MG63 (cell line): Measurements from ENCODE around the gene G3BP2. TPM values are rescaled to one million over a fixed set of nuclear protein-coding genes. Genes with fewer than 3 reads are reported as not detected.
"Not testable (repeated sequence)": the region's sequence is repeated elsewhere in the genome, so short reads cannot be mapped to it uniquely, and the experiment has no call there.

Experiments
- DNase-seq: peaks from one replicate; pipeline ENCODE4 v3.0.0-alpha.2; 2020
- H3K27me3 ChIP-seq: fragments of 250-450 bp; sonication (Bioruptor Pico); 2 replicates; pipeline ENCODE4 v1.5.1; 2020; ENCODE audit warnings: mild to moderate bottlenecking, moderate library complexity
- H3K36me3 ChIP-seq: fragments of 250-450 bp; sonication (Bioruptor Pico); 2 replicates; pipeline ENCODE4 v1.5.1; 2020; ENCODE audit warnings: mild to moderate bottlenecking, moderate library complexity
- H3K4me3 ChIP-seq: fragments of 250-450 bp; sonication (Bioruptor Pico); 2 replicates; pipeline ENCODE4 v1.5.1; 2020; ENCODE audit warnings: mild to moderate bottlenecking, moderate library complexity
- H3K9me3 ChIP-seq: fragments of 250-450 bp; sonication (Bioruptor Pico); 2 replicates; pipeline ENCODE4 v1.5.1; 2020; ENCODE audit warnings: mild to moderate bottlenecking, moderate library complexity
- total RNA-seq: library from RNA; depleted of rRNA; stranded (reverse); fragments of >200 nt; shearing (Covaris generic); gene quantifications from 2 replicates; pipeline ENCODE4 v1.2.3, GENCODE V29; 2014; ENCODE audit warnings: low replicate concordance; rRNA removed

G3BP2 gene
- total RNA-seq, result 21.3 and 41.9 TPM in 2 replicates

DNA sequence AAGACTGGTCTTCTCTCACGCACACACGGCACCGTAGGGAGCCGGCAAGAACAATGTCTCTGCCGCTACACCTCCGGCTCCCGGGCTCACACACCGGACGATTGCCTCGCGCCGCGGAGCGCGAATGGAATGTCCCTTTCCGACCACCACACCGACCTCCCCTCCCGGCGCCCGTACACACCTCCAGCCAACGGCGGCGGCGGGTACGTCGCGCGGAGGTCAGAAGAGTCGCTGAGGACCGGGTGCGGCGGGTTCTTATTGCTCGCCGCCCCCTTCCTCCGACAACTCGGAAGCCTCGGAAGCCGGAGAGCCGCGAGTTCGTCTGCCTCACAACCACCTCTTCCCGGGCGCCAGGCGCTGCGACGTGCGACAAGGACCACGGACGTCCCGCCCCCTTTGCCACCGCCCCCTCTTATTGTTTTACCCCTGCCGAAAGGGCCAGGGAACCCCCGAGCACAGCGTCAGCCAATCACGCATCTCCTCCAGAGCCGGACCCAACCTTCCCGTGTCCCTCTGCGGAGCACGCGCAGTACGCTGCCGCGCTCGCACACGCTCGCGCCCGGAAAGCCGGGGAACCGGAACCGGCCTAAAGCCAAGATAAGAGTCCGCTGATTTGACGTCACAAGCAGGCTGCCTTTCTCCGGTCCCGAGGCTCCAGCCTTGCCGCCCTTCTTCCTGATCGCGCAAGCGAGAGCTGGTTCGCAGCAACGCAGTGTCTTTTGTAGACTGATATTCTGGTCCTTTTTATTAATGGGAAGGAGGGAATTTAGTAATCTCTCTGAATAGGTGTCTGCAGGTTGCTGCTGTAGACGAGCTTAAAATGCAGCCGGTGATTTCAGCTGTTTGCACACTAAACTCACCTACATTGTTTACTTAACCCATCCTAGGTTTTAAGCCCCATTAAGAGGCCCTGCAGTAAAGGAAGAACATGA lies at the start of gene G3BP2:
Gene G3BP2, minus strand, starts transcription at position 385 of the 932 bp plus-strand sequence. CDS start 11,386 bp downstream, outside the sequence.
- H3K36me3 ChIP-seq, result no peaks in the 10 kb centered on the region; the same call in 1 of the 2 replicates
- no peaks in the 10 kb centered on the region for H3K27me3 ChIP-seq
- DNase-seq, result peak; percentile 93

DNA sequence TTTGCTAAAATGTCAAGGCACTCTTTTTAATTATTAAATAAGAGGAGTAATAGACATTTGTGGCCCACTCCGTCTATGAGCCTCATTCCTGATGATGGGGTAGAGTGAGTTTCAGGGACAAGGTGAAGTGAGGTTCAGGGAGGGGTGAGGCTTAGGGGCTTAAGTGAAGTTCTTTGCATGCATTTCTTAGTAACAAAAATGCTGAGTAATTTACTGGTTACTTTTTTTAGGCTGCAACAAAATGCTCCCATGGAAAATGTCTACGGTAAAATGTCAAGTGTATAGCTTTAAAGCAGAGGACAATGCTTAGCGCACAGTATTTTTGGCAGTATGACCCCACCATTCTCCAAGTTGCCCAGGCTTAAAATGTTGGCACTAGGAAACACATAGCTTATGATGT lies 49.2 kb upstream of the G3BP2 start:
- no peak for DNase-seq
- Histone ChIP-seq H3K36me3 (no peaks in the 10 kb centered on the region), H3K4me3 (no peak overlapping the region), H3K9me3 (no peaks in the 10 kb centered on the region), H3K27me3 (no peaks in the 10 kb centered on the region)

More for the DNA sequence above, at the start of gene G3BP2:
- Histone ChIP-seq H3K9me3 (no peaks in the 10 kb centered on the region), H3K4me3 (peak within 1 kb of the TSS; percentile 89)

DNA sequence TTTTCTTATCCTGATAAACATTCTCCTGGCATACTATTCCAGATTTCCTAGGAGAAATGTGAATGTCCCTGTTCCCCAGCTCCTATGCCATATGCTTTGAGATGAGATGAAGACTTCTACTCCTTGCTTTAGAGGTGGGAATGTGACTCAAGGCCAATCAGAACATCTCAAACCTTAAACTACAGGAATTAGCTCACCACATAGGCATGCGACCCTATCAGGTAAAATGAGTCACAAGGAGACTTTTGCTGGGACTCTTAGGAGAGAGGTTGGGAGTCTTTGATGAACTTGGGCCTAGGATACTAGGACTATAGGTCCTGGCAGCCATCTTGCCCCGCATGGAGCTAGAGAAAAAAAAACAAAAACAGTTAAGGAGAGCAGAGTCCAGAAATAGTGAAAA lies 45.3 kb upstream of the G3BP2 start:
- H3K4me3 ChIP-seq, result no peak overlapping the region
- no peaks in the 10 kb centered on the region for H3K27me3 ChIP-seq
- H3K36me3 ChIP-seq, result no peaks in the 10 kb centered on the region
- DNase-seq, result no peak
- H3K9me3 ChIP-seq, result no peaks in the 10 kb centered on the region

DNA sequence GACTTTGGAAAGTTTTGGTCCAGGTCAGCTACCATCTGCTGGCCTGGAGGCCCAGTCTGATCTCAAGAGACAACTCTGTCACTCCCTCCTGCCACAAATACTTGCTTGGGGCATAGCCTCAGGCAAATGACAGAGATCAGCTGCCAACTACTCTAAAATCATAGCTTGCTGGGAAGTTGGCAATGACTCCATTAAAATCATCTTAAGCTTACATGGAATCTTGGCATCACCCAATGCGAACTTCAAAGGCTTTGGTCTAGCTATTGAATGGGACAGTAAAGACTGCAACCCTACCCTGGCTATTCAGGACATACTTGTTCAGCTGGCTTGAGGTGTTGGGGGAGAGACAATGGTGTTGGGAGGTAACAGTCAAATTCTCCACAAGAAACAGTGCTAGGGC lies 44.2 kb upstream of the G3BP2 start:
- Histone ChIP-seq H3K27me3 (no peaks in the 10 kb centered on the region), H3K4me3 (no peak overlapping the region), H3K9me3 (no peaks in the 10 kb centered on the region), H3K36me3 (no peaks in the 10 kb centered on the region)
- no peak for DNase-seq

DNA sequence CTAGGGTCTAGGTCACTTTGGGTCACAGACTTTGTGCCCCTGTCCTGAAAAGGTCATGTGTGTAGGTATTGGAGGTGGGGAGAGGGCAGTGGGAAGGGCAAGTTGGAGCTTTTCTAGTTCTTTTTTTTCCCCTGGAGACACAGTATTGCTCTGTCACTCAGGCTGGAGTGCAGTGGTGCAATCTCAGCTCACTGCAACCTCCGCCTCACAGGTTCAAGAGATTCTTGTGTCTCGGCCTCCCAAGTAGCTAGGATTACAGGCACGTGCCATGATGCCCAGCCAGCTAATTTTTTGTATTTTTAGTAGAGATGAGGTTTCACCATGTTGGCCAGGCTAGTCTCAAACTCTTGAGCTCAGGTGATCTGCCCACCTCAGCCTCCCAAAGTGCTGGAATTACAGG lies 42.8 kb upstream of the G3BP2 start:
- not testable (repeated sequence) for H3K27me3 ChIP-seq, H3K36me3 ChIP-seq, H3K9me3 ChIP-seq, DNase-seq, H3K4me3 ChIP-seq

DNA sequence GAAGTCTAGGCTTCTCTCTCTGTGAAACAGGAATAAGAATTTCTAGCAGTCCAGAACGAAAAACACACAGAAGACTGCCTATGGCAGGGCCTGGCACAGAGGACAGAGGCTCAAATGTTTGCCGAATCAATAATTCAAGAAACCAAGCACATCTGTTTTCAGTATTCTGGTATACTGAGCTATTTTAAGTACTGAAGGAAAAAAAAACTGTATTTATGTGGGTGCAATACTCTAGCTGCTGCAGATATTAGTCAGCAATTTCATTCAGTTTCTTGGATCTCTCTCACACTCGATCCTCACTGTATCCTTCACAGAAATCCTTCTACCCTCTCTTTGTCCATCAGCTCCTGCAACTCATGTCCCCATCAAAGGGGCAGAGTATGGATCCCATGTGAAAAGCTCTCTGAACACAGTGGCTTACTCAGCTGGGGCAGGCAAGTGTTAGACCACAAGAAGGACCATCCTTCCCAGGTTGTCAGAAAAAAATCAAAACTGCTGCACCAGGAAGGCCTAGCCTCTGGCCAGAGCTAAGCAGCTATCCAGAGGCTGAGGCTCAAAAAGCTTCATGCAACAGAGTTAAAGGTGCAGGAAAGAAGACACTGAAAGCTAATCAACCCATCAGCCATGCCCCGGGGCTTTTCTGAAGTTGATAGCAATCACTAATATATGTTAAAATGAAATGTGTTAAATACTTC lies 42.0 kb upstream of the G3BP2 start:
- Histone ChIP-seq H3K36me3 (no peaks in the 10 kb centered on the region), H3K4me3 (no peak overlapping the region), H3K9me3 (no peaks in the 10 kb centered on the region), H3K27me3 (no peaks in the 10 kb centered on the region)
- no peak for DNase-seq

DNA sequence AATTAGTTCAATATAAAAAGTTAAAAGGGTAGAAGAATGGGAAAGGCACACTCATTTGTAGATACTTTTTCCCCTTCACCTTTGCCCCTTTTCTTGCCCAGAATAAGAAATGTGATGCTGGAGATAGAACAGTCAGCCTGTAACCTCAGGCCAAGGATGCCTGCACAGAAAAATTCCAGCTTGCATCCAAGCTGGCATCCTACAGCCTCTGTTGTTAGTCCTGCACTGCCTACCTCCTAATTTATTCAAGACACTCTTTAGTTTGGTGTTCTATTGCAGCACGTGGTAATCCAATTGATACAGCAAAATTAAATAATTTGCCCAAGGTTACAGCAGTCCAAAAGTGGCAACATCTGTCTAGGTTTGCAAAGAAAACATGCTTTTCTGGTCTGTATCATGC lies 41.5 kb upstream of the G3BP2 start:
- Histone ChIP-seq H3K27me3 (no peaks in the 10 kb centered on the region), H3K9me3 (no peaks in the 10 kb centered on the region), H3K4me3 (no peak overlapping the region), H3K36me3 (no peaks in the 10 kb centered on the region)
- DNase-seq, result no peak

DNA sequence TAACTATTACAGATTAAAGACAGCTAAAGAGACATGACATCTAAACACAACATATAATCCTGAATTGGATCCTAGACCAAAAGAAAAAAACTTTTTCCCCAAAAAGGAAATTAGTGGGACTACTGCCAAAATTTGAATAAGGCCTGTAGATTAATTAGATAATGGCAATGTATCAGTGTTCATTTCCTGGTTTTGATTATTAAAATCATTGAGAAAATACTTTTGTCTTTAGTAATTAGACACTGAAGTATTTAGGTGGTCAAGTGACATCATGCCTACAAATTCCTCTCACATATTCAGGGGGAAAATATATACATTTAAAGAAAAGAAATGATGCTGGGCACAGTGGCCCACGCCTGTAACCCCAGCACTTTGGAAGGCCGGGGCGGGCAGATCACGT lies 40.8 kb upstream of the G3BP2 start:
- Histone ChIP-seq H3K36me3 (no peaks in the 10 kb centered on the region), H3K9me3 (no peaks in the 10 kb centered on the region), H3K27me3 (no peaks in the 10 kb centered on the region), H3K4me3 (no peak overlapping the region)
- no peak for DNase-seq

DNA sequence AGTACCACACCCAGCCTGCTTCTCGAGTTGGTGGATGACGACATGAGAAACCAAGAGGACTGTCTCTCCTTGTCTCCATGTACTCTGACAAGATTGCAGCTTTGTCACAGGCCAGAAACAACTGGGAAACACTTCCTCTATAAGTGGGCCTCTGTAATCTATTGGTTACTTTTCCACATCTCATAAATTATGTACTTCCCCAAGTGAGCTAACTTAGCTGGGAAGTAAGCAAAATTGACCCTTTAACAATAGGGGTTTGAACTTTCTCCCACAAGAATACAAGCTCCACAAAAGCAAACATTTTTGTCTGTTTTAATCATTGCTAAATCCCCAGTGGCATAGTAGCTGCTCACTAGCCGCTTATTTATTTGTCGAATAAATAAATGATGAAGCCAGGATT lies 37.0 kb upstream of the G3BP2 start:
- DNase-seq, result no peak
- no peak overlapping the region for H3K4me3 ChIP-seq
- H3K9me3 ChIP-seq, result no peaks in the 10 kb centered on the region
- no peaks in the 10 kb centered on the region for H3K36me3 ChIP-seq
- no peaks in the 10 kb centered on the region for H3K27me3 ChIP-seq

DNA sequence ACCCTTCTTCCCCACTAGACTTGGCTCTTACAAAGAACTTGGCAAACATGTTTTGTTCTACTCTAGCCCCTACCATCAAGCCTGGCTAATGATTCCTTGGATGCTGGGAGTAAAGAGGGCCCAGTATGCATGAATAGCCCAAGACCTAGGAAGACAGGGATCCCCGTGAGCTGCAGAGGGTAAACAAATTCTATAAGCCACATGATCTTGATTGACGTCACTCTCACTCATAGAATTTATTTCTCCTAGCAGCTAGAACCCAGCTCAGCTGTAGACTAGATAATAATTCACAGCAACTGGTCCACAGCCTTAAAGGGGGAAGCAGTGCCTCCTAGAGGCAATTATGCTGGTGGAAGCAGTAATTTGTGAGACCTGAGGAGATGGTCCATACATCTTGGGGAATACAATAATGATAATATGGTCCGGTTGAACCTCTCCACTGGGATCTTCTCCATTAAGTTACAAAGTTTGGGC lies 35.0 kb upstream of the G3BP2 start:
- no peak for DNase-seq

DNA sequence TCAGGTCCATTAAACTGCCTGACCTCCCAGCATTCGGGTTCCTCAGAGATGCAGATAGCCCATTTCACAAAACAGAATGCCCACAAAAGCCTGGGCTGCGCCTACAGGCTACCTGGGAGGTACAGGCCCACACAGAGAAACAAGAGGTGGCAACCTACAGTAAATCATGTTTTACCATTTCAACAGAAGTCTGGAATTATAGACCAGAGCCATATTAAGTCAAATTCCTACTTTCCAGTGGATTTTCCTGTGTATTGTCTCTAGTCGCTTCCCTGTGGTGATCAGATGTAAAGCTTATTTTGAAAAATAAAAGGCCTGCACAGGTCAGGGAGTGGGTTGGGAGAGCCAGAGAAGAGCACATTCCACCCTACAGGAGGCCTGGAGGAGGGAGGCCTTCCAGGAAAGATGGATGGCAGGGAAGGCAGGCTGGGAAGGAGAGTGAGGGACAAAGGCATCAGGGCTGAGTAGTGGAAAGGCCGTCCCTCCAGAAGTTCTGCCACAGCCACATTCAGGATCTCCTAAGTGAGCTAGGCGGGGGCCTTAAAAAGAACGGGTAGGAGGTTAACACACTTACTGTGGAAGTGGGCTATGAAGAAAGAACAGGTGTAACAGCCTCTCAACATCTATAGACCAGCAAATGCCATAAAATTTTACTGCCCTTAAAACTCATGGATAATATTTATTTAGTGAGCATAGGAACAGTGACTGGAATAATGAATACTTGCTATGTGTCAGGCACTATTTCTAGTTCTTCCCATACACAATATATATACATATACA lies 32.2 kb upstream of the G3BP2 start:
- Histone ChIP-seq H3K9me3 (no peaks in the 10 kb centered on the region), H3K27me3 (no peaks in the 10 kb centered on the region), H3K4me3 (no peak overlapping the region), H3K36me3 (no peaks in the 10 kb centered on the region)
- DNase-seq, result no peak

More for the DNA sequence above, 35.0 kb upstream of the G3BP2 start:
- no peaks in the 10 kb centered on the region for H3K9me3 ChIP-seq
- no peaks in the 10 kb centered on the region for H3K36me3 ChIP-seq
- no peak overlapping the region for H3K4me3 ChIP-seq
- H3K27me3 ChIP-seq, result no peaks in the 10 kb centered on the region

DNA sequence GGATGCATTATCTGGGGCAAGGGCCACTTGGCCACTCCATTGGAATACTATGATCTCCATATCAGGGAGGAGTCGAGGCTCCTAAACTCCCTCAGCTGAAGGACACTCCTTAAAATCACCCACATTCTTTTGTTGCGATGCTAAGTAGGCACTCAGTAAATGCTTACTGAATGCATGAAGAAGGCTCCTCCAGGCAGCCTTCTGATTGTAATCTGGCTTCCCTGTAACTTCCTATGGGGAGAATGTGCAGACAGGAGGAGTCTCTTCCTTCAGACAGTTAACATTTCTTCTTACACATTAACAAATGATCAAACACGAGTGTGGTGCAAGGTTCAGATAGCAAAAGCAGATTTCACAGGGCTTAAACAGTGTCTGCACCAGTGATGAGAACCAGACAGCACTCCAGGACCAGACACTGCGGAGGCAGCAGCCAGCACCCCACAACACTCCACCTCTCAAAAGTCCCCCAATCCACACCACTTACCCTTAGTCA lies 29.8 kb upstream of the G3BP2 start:
- no peaks in the 10 kb centered on the region for H3K9me3 ChIP-seq
- no peak for DNase-seq
- no peaks in the 10 kb centered on the region for H3K27me3 ChIP-seq
- no peaks in the 10 kb centered on the region for H3K36me3 ChIP-seq
- no peak overlapping the region for H3K4me3 ChIP-seq

DNA sequence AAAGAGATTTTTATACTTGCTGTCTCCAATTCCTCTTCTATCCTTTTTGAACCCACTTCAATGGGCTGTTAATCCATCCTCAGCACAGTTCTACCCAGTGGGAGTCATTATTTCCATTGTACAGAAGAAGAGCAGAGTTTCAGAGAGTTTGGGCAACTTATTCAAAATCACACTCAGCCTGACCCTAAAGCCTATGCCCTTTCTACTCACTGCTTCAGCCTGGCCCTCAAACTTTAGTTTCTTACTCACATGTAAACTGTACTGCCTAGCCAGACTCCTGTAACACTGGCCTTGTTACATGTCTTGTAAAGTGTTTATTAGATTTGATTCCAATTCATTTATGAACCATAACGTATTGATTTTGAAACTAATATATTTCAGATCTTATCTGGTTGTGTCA lies 26.1 kb upstream of the G3BP2 start:
- Histone ChIP-seq H3K9me3 (no peaks in the 10 kb centered on the region), H3K4me3 (no peak overlapping the region), H3K27me3 (no peaks in the 10 kb centered on the region), H3K36me3 (no peaks in the 10 kb centered on the region)
- DNase-seq, result no peak

DNA sequence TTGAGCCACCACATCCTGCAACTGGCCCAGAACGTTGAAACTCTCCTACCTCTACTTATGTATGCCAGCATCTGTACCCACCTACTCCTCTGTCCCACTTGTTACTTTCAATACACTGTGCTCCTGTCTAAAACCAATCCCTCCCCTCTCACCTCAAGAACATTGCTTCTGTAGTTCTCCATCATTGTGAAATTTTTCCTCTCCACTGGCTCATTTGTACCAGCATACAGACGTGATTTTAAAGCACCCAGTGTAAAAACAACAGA lies 25.7 kb upstream of the G3BP2 start:
- no peaks in the 10 kb centered on the region for H3K27me3 ChIP-seq
- no peak overlapping the region for H3K4me3 ChIP-seq
- no peaks in the 10 kb centered on the region for H3K36me3 ChIP-seq
- H3K9me3 ChIP-seq, result no peaks in the 10 kb centered on the region
- DNase-seq, result no peak

DNA sequence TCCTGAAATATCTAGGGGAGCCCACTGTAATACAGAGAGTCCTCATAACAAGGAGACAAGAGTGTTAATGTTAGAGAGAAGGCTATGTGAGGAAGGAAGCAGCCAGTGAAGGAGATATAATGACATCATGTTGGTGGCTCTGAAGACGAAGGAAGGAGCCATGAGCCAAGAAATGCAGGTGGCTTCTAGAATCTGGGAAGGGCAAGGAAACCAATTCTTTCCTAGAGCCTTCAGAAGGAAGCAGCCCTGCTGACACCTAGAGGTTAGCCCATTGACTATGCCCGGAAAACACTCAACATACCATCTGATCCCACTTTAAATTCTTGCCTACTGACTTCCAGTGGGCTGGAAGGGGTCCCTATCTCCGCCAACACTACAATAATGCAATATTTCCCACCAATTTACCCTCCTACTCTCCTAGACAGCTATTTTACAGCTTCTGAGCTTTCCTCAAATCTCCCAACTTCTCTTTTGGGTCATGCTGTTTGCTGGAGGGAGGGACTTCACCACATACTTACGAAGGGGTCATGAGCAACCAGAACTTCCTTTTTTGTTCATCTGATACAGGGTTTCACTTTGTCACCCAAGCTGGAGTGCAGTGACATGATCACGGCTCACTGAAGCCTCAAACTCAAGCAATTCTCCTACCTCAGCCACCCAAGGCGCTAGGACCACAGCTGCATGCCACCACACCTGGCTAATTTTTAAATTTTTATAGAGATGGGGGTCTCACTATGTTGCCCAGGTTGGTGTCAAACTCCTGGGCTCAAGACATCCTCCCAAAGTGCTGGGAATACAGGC lies 25.2 kb upstream of the G3BP2 start:
- Histone ChIP-seq H3K36me3 (no peaks in the 10 kb centered on the region), H3K27me3 (no peaks in the 10 kb centered on the region), H3K4me3 (no peak overlapping the region), H3K9me3 (no peaks in the 10 kb centered on the region)
- no peak for DNase-seq

DNA sequence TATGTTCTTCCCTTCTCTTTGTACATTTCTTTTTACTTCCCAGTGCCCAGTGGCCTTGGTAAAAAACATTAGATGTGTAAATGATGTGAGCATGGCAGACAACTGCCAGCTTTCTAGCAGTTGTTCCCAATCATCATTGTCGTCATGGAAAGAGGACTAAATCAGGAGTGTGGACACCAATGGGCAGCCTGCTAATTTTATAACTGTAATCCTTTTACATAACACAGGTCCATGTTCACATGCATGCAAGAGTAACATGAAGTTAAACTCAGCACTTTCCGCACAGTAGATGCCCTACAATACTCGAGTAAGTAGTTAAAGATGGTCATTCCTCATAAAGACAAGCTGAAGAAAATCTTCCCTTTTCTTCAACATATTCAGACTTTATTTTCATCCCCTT lies 23.4 kb upstream of the G3BP2 start:
- H3K27me3 ChIP-seq, result no peaks in the 10 kb centered on the region
- H3K4me3 ChIP-seq, result no peak overlapping the region
- no peaks in the 10 kb centered on the region for H3K9me3 ChIP-seq
- H3K36me3 ChIP-seq, result no peaks in the 10 kb centered on the region
- DNase-seq, result no peak
